ENCODE data around the gene C10orf90. TPM values are rescaled to one million over a fixed set of nuclear protein-coding genes. Genes with fewer than 3 reads are reported as not detected.

Gene C10orf90
- total RNA-seq, 1 donor from 2014 or later: not detected

GRCh38 chr10:126675656-126676438 is 5.4 kb upstream of the C10orf90 start:
- TF ChIP-seq CTCF (IDR thresholded peaks at IDR 0.05; ENCODE audit: unreplicated experiment): no peak
- H3K4me3 Mint-ChIP-seq (ENCODE audit: low read depth): no peak overlapping the region
- no peaks in the 10 kb centered on the region for H3K4me1 Mint-ChIP-seq (ENCODE audit: low read depth)
- H3K9me3 Mint-ChIP-seq (ENCODE audit: low read depth): no peaks in the 10 kb centered on the region
- no peak for DNase-seq (ENCODE audit: low spot score, unreplicated experiment)
- H3K27me3 Mint-ChIP-seq: peaks cover 2% of the 10 kb centered on the region
- no peak overlapping the region for H3K27ac Mint-ChIP-seq
- no peaks in the 10 kb centered on the region for H3K36me3 Mint-ChIP-seq (ENCODE audit: insufficient read depth)

GRCh38 chr10:126674741-126675515 is 4.4 kb upstream of the C10orf90 start:
- peaks cover 2% of the 10 kb centered on the region for H3K4me1 Mint-ChIP-seq (ENCODE audit: low read depth)
- H3K4me3 Mint-ChIP-seq (ENCODE audit: low read depth): no peak overlapping the region
- DNase-seq (ENCODE audit: low spot score, unreplicated experiment): no peak
- TF ChIP-seq CTCF (IDR thresholded peaks at IDR 0.05; ENCODE audit: unreplicated experiment): no peak
- peaks cover 4% of the 10 kb centered on the region for H3K27me3 Mint-ChIP-seq
- H3K36me3 Mint-ChIP-seq (ENCODE audit: insufficient read depth): no peaks in the 10 kb centered on the region
- no peak overlapping the region for H3K27ac Mint-ChIP-seq
- H3K9me3 Mint-ChIP-seq (ENCODE audit: low read depth): no peaks in the 10 kb centered on the region

GRCh38 chr10:126673565-126673964 is 3.1 kb upstream of the C10orf90 start:
- no peaks in the 10 kb centered on the region for H3K36me3 Mint-ChIP-seq (ENCODE audit: insufficient read depth)
- no peak for DNase-seq (ENCODE audit: low spot score, unreplicated experiment)
- no peak overlapping the region for H3K4me3 Mint-ChIP-seq (ENCODE audit: low read depth)
- peaks cover 4% of the 10 kb centered on the region for H3K27me3 Mint-ChIP-seq
- no peak for TF ChIP-seq CTCF (IDR thresholded peaks at IDR 0.05; ENCODE audit: unreplicated experiment)
- peaks cover 3% of the 10 kb centered on the region for H3K4me1 Mint-ChIP-seq (ENCODE audit: low read depth)
- no peak overlapping the region for H3K27ac Mint-ChIP-seq
- no peaks in the 10 kb centered on the region for H3K9me3 Mint-ChIP-seq (ENCODE audit: low read depth)

GRCh38 chr10:126671402-126671975 is 996 bp upstream of the C10orf90 start:
- Mint-ChIP-seq H3K27ac (no peak overlapping the region), H3K27me3 (peaks cover 4% of the 10 kb centered on the region), H3K9me3 (ENCODE audit: low read depth) (no peaks in the 10 kb centered on the region), H3K4me1 (ENCODE audit: low read depth) (peaks cover 3% of the 10 kb centered on the region), H3K36me3 (ENCODE audit: insufficient read depth) (no peaks in the 10 kb centered on the region), H3K4me3 (ENCODE audit: low read depth) (no peak overlapping the region)
- DNase-seq (ENCODE audit: low spot score, unreplicated experiment): no peak
- TF ChIP-seq CTCF (IDR thresholded peaks at IDR 0.05; ENCODE audit: unreplicated experiment): no peak

GRCh38 chr10:126670895-126671261 is 385 bp upstream of the C10orf90 start:
- TF ChIP-seq CTCF (IDR thresholded peaks at IDR 0.05; ENCODE audit: unreplicated experiment): no peak
- no peak overlapping the region for H3K4me3 Mint-ChIP-seq (ENCODE audit: low read depth)
- H3K9me3 Mint-ChIP-seq (ENCODE audit: low read depth): no peaks in the 10 kb centered on the region
- no peak for DNase-seq (ENCODE audit: low spot score, unreplicated experiment)
- peaks cover 4% of the 10 kb centered on the region for H3K27me3 Mint-ChIP-seq
- no peak overlapping the region for H3K27ac Mint-ChIP-seq
- H3K4me1 Mint-ChIP-seq (ENCODE audit: low read depth): peaks cover 3% of the 10 kb centered on the region
- no peaks in the 10 kb centered on the region for H3K36me3 Mint-ChIP-seq (ENCODE audit: insufficient read depth)
